Right ventricle myocardium inferior (tissue), 1 donor: Measurements from ENCODE around the gene PPDPF. TPM values are rescaled to one million over a fixed set of nuclear protein-coding genes. Genes with fewer than 3 reads are reported as not detected.
A peak's percentile ranks its signal among the peaks of the same experiment; 100 is the strongest.
"Not testable (repeated sequence)": the region's sequence is repeated elsewhere in the genome, so short reads cannot be mapped to it uniquely, and the experiment has no call there.

Experiments
- ATAC-seq: fragments of 200-7000 bp; cut with Tn5 transposase; one replicate; pipeline ENCODE4 v1.9.1; 2020; ENCODE audit warnings: mild to moderate bottlenecking, moderate library complexity
- DNase-seq: peaks from one replicate; pipeline ENCODE4 v3.0.0; 2021; ENCODE audit errors: missing footprints
- intact Hi-C: fragments of 100-400 bp; cut with DNase I; formaldehyde crosslinking; loops from one replicate; pipeline ENCODE4 v1.11.0; 2022
- total RNA-seq: library from RNA; stranded (reverse); fragmentation: NEBNext Ultra II Directional; extraction: Animal tissue kit (Norgen Biotek cat#: 25700); gene quantifications from one replicate; pipeline ENCODE4 v1.2.1, GENCODE V29; 2021
- donor health status: DM: no; HTN: yes; CAD: no; lungs with severe emphysema.

PPDPF gene
- total RNA-seq, 1 donor from 2014 or later = 261 TPM

GRCh38 chr20:63513207-63513606 lies 7.4 kb upstream of the PPDPF start:
- no peak for ATAC-seq
- intact Hi-C loops = no loop called here

GRCh38 chr20:63514520-63514919 lies 6.0 kb upstream of the PPDPF start:
- intact Hi-C loops, DNase-seq, ATAC-seq: not testable (repeated sequence)

More at GRCh38 chr20:63513207-63513606, 7.4 kb upstream of the PPDPF start:
- no peak for DNase-seq

- intact Hi-C loops = no loop called here
- peak; percentile 63 for DNase-seq
Observed at GRCh38 chr20:63517376-63518309, 2.9 kb upstream of the PPDPF start.

GRCh38 chr20:63518351-63518861 lies 2.2 kb upstream of the PPDPF start:
- intact Hi-C loops = no loop called here
- ATAC-seq = no peak
- DNase-seq = peak; percentile 66

More at GRCh38 chr20:63517376-63518309, 2.9 kb upstream of the PPDPF start:
- no peak for ATAC-seq

- no peak for ATAC-seq
- peak; percentile 62 for DNase-seq
- intact Hi-C loops = no loop called here
Observed at GRCh38 chr20:63518946-63519667, 1.5 kb upstream of the PPDPF start.

- intact Hi-C loops = loop anchor here (1.0 to 2.0 kb wide), 2 partner anchors 24 to 77 kb away; no protein-coding TSS in a partner anchor
- ATAC-seq (peak; percentile 71), DNase-seq (peak; percentile 81)
Observed at GRCh38 chr20:63519668-63520503, 679 bp upstream of the PPDPF start.

GRCh38 chr20:63520934-63521601 lies 503 bp downstream of the PPDPF start:
- intact Hi-C loops = loop anchor here (1.0 to 2.0 kb wide), 2 partner anchors 25 to 78 kb away; no protein-coding TSS in a partner anchor
- ATAC-seq = peak; percentile 56

GRCh38 chr20:63521602-63522001 lies 1.0 kb downstream of the PPDPF start:
- ATAC-seq (no peak), DNase-seq (no peak)
- intact Hi-C loops = loop anchor here (2.0 kb wide), 1 partner anchor 79 kb away; no protein-coding TSS in a partner anchor

More at GRCh38 chr20:63520934-63521601, 503 bp downstream of the PPDPF start:
- DNase-seq = peak; percentile 88

- no peak for ATAC-seq
- intact Hi-C loops = no loop called here
- peak; percentile 41 for DNase-seq
Observed at GRCh38 chr20:63522091-63522868, 1.7 kb downstream of the PPDPF start.

- DNase-seq (peak; percentile 51), ATAC-seq (no peak)
- intact Hi-C loops = no loop called here
Observed at GRCh38 chr20:63522981-63523611, 2.5 kb downstream of the PPDPF start.

- intact Hi-C loops = no loop called here
- DNase-seq (no peak), ATAC-seq (no peak)
Observed at GRCh38 chr20:63525185-63525584, 4.6 kb downstream of the PPDPF start.

- peak; percentile 13 for DNase-seq
- ATAC-seq = no peak
- intact Hi-C loops = no loop called here
Observed at GRCh38 chr20:63525971-63526370, 5.4 kb downstream of the PPDPF start.

GRCh38 chr20:63527184-63527583 lies 6.6 kb downstream of the PPDPF start:
- peak; percentile 21 for DNase-seq
- no peak for ATAC-seq
- intact Hi-C loops = no loop called here

- no peak for ATAC-seq
- intact Hi-C loops = no loop called here
- DNase-seq = peak; percentile 44
Observed at GRCh38 chr20:63529180-63529860, 8.8 kb downstream of the PPDPF start.

- intact Hi-C loops = no loop called here
- DNase-seq (peak; percentile 60), ATAC-seq (no peak)
Observed at GRCh38 chr20:63529861-63530787, 9.6 kb downstream of the PPDPF start.
